Measurements from ENCODE around the gene LARP6.
"Not testable (repeated sequence)": the region's sequence is repeated elsewhere in the genome, so short reads cannot be mapped to it uniquely, and the experiment has no call there.

Gene LARP6

DNA sequence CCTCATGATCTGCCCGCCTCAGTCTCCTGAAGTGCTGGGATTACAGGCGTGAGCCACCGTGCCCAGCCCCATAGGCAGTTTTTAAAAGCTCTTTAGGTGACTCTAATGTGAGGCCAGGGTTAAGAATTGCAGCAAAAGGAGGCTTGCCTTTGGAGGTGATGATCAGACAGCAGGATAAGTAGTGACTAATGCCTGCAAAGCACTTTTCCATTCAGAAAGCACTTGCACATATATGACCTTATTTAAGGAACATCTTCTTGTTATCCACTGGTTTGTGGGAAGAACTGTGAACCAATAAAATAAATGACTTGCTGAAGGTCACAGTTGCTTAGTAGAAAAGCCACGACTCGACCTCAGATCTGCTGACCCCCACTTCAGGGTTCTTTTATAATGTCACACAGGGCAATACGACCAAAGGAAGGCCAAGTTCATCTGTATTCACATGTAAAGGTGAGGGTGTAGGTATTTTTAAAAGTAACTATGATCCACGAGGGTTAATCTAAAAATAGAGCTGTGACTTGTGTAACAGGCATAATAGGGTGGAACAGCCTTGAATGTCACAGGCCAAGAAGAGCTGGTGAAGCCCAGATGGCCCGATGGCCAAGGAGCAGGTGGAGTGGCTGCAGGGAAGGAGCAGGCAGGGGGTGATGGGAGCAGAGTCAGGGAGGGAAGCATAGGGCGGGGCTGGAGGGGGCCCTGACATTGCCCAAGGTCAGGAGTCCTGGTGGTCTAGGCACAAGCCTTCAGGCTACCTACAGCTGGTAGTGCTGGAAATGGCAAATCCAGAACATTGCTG lies 24.4 kb downstream of the LARP6 start:
- no peak for FAIRE-seq

DNA sequence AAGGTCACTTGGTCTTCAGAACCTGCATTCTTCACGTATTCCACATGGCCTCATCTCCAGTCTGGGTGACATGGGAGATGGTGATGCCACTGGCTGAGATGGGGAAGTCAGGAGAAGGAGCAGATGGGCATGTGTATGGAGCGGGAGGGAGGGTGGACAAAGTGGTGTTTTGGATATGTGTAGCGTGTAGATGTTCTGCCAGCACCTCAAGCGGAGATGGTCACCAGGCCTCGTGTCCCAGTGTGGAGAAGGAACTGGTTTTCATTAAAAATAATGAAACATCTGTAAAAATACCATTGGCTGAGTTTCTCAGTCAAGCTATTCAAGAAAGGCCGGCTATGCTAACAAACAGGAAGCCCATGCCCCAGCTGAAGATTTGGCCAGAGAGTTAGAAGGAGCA lies 26.2 kb downstream of the LARP6 start:
- FAIRE-seq: no peak

DNA sequence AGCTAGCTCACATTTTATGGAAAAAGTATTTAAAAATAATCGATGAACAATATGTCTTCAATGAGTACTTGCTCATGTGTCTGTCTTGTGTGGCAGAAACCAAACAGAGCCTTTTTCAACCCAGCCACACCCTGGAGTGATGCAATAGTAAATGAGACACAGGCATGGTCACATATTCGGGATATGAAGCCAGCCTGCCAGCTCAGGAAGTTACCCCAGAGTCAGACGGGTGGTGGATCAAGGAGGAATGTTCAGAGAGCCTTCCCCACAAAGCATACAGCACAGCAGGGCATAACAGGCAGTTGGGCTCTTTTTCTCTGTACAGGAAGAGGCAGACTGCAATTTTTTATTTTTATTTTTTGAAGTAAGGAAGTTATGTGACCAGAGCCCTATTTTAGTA lies 27.3 kb downstream of the LARP6 start:
- FAIRE-seq: no peak

DNA sequence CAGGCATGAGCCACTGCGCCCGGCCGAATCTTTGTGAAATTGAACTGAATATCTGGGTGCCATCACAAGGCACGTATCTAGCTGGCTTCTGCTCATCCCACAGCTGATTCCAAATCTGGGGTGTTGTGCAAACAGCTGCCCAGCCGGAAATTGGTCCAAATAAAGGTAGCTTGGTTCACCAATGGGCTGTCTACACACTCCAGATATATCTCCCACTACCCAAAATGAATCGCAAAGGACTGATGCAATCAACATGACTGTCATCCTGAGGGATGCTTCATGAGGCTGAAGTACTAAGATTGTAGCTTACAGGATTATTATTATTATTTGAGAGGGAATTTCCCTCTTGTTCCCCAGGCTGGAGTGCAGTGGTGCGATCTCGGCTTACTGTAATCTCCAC lies 28.1 kb downstream of the LARP6 start:
- FAIRE-seq: no peak

GRCh38 chr15:70823196-70823595 lies 30.8 kb downstream of the LARP6 start:
- no peak for FAIRE-seq

GRCh38 chr15:70820214-70820613 lies 33.7 kb downstream of the LARP6 start:
- FAIRE-seq: peak; percentile 15

GRCh38 chr15:70818580-70818979 lies 35.4 kb downstream of the LARP6 start:
- no peak for FAIRE-seq

- no peak for FAIRE-seq
Measured at GRCh38 chr15:70817266-70817665, 36.7 kb downstream of the LARP6 start.

DNA sequence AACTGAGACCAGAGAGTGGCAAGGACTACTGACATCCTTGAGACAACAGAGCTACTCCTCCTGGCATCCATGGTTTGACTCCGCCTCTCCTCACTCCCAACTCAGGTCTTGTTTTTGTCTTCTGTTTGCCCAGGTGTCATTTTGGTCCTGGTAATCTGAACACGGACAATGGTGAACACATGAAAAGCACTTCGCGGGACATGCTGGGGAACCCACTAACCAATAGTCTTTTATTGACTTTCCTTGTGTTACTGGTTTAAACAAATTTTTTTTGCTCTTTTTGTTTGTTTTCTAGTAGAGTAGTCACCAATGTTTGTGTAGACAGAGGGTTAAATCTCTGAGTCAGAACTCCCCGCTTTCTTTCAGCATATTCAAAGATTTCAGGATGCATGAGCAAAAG lies 38.4 kb downstream of the LARP6 start:
- no peak for FAIRE-seq

DNA sequence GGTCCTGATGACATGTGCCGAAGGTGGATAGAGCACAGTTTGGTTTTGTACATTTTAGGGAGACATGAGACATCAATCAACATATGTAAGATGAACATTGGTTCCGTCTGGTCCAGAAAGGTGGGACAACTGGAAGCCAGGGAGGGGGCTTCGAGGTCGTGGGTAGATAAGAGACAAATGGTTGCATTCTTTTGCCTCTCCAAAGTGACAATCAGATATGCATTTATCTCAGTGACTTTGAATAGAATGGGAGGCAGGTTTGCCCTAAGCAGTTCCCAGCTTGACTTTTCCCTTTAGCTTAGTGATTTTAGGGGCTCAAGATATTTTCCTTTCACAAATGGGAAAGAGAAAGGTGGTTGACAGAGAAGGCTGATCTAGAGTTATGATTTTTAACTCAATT lies 38.9 kb downstream of the LARP6 start:
- not testable (repeated sequence) for FAIRE-seq

- no peak for FAIRE-seq
Measured at GRCh38 chr15:70812827-70813364, 41.1 kb downstream of the LARP6 start.

DNA sequence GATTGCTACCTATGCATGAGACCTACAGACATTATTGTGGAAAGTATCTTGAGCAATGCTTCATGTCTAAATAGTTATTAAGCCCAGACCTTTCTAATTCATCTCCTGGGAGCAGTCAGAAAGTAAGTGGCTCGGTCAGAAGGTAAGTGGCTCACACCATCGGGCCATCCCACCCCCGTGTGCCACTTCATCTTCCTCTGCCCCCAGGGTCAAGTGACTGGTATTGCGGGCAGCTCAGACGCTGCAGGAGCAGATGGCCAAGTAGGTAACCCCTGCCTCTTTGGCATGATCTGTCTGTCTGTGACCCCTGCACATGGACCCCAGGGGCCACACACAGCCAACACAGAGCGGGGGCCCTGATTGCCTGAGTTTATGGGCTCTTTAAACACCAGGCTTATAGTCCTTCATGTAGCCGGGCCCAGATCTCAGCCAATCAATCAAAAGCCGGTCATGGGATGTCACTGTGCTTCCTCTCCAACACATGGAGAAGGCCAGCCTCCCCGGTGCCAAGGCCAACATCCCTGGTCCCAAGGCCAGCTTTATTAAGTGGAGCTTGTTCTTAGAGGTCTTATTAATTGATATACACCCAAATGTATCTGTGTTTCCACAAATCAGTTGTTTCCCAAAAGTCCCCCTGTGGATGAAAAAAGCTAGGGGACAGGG lies 42.9 kb downstream of the LARP6 start:
- FAIRE-seq: no peak

DNA sequence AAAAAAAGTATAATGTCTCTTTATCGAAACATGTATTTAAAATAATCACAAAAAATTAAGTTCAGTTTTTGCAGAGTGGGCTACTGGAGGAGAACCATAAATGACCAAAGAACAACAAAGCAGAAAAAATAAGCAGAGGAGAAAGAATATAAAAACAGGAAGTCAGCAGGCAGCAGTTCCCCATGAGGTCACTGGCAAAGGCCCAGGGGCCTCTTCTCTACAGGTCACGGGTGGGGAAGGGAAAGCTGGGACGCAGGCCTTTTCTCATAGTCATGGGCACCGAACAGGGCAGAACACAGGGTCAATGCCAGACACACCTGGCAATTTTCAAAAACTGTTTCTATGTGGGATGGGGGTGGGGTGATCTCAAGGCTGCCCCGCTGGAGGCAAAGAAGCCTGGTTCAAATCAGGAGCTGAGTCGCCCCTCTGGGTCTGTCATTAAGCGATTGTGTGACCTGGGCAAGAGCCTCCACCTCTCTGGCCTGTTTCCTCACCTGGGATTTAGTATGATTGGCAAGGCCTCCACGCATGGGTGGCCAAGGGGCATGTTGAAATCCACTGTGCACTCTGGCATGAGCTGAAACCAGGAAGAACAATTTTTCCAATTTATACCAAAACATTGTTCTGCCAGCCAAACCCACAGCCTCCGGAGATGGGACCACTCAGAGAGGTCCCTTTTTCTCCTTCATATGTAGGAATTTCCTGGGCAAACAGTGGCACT lies 46.8 kb downstream of the LARP6 start:
- FAIRE-seq: no peak

GRCh38 chr15:70804388-70804787 lies 49.6 kb downstream of the LARP6 start:
- FAIRE-seq: not testable (repeated sequence)

GRCh38 chr15:70802629-70803028 lies 51.3 kb downstream of the LARP6 start:
- no peak for FAIRE-seq

GRCh38 chr15:70801109-70801508 lies 52.8 kb downstream of the LARP6 start:
- no peak for FAIRE-seq

DNA sequence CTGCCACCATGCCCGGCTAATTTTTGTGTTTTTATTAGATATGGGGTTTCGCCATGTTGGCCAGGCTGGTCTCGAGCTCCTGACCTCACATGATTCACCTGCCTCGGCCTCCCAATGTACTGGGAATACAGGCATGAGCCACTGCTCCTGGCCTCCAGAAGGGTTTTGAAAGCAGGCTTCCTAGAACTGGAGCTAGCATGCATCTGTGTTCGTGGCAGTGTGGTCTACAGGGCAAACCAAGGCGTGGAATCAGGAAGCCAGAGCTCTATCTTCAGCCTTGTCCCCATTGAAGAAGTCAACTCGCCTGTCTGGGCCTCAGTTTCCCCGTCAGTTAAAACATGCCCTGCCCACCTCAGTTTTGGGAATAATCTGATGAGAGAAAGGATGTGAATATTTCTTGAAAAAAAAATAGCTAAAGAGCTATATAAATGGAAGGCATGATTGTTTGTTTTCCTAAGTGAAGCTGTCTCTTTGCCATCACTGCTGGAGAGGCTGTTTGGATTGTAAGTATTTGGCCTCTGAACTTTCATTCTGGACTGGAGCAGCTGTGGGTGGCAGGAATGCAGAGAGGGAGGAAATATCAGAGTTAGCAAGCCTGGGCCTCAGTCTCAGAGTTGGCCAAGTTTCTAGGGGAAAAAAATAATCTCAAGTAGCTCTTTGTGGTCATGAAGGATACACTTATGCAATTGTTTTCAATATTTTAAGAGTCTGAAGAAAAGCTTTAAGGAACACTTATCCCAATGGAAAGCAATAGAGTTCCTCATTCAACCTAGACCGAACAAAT lies 54.1 kb downstream of the LARP6 start:
- FAIRE-seq: no peak

- no peak for FAIRE-seq
Measured at GRCh38 chr15:70797464-70797863, 56.5 kb downstream of the LARP6 start.

GRCh38 chr15:70796516-70797310 lies 57.2 kb downstream of the LARP6 start:
- FAIRE-seq: no peak

DNA sequence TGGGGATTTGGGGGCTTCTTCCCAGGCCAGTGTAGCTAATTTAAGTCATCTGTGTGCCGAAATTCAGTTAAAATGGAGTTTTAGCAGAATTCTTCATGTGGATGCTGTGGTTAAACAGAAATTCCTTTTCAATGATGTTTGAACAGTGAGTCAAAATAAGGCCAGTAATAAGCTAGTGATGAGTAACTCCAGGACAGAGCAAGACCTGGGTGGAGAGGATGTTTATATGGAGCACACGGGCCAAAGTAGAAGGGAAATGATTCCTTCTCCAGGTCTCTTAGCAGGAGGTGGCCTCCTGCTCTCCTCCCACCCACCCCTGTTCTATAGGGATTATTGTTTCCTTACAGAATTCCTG lies 58.7 kb downstream of the LARP6 start:
- FAIRE-seq: no peak

DNA sequence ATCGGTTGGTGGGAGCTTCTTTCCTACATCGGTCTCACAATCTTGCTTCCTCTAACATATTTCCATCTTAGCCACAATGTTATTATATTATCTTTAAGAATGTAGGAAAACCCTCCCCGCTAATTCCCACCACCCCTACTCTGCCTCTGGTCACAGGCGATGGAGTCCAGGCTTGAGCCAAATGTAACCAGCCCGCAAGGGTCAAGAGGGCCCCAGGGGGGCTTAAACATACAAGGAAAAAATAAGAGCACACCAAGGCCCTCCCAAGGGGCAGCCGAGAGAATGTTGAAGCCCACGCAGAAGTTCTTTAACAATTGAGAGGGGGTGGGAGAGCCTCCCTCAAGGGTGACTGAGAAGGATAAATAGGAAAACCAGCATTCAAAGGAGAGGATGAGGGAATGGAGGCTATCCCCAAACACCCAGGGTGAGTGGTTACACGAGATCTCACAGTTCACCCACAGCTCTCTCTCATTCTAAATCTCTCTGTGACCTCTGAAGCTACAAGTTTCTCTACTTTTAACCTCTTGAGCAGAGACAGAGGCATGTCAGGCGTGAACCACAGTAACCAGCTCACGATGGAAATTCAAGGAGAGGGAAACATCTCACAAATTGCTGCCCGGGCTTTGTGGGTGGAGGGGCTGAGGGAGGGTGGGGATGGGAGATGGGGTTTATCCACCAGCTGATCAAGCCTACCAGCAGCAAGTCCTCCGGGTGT lies 59.2 kb downstream of the LARP6 start:
- FAIRE-seq: no peak
